GM21528 (cell line): Measurements from ENCODE around the gene ZDHHC1.
"Not testable (repeated sequence)": the region's sequence is repeated elsewhere in the genome, so short reads cannot be mapped to it uniquely, and the experiment has no call there.

Experiments used
- ATAC-seq: cut with Tn5 transposase; IDR thresholded peaks from one replicate; pipeline ENCODE4 v1.9.1; 2021; ENCODE audit warnings: mild to moderate bottlenecking, moderate library complexity; ENCODE audit not compliant: unreplicated experiment, low FRiP score

Gene ZDHHC1

GRCh38 chr16:67432506-67432890, 16.2 kb upstream of the ZDHHC1 start:
- no peak for ATAC-seq

- no peak for ATAC-seq
Observed at GRCh38 chr16:67431775-67432505, 15.7 kb upstream of the ZDHHC1 start.

- ATAC-seq = no peak
Observed at GRCh38 chr16:67430977-67431774, 14.9 kb upstream of the ZDHHC1 start, which contains the start of gene HSD11B2. HSD11B2 (plus strand) TSS chr16:67431121; CDS start chr16:67431249, 128 bp downstream.

- no peak for ATAC-seq
Observed at GRCh38 chr16:67430504-67430976, 14.3 kb upstream of the ZDHHC1 start.

- ATAC-seq = no peak
Observed at GRCh38 chr16:67429799-67430503, 13.7 kb upstream of the ZDHHC1 start.

- ATAC-seq = no peak
Observed at GRCh38 chr16:67429053-67429798, 12.9 kb upstream of the ZDHHC1 start.

GRCh38 chr16:67428146-67428731, 12.0 kb upstream of the ZDHHC1 start:
- ATAC-seq = no peak

- no peak for ATAC-seq
Observed at GRCh38 chr16:67426950-67427349, 10.7 kb upstream of the ZDHHC1 start.

- ATAC-seq = no peak
Observed at GRCh38 chr16:67426022-67426421, 9.7 kb upstream of the ZDHHC1 start.

GRCh38 chr16:67425580-67425979, 9.3 kb upstream of the ZDHHC1 start:
- no peak for ATAC-seq

GRCh38 chr16:67425061-67425460, 8.8 kb upstream of the ZDHHC1 start:
- ATAC-seq = no peak

- ATAC-seq = no peak
Observed at GRCh38 chr16:67424261-67424615, 8.0 kb upstream of the ZDHHC1 start.

GRCh38 chr16:67423611-67424260, 7.5 kb upstream of the ZDHHC1 start:
- ATAC-seq = no peak

- ATAC-seq = no peak
Observed at GRCh38 chr16:67423015-67423414, 6.7 kb upstream of the ZDHHC1 start.

GRCh38 chr16:67421030-67421429, 4.8 kb upstream of the ZDHHC1 start:
- ATAC-seq = no peak

- no peak for ATAC-seq
Observed at GRCh38 chr16:67419931-67420330, 3.7 kb upstream of the ZDHHC1 start.

- no peak for ATAC-seq
Observed at GRCh38 chr16:67419502-67419901, 3.2 kb upstream of the ZDHHC1 start.

- ATAC-seq = no peak
Observed at GRCh38 chr16:67417333-67418061, 1.2 kb upstream of the ZDHHC1 start.

GRCh38 chr16:67415421-67415820, 856 bp downstream of the ZDHHC1 start:
- ATAC-seq = not testable (repeated sequence)
